Spleen (tissue), 11 donors: ENCODE data around the gene ZAR1L. TPM values are rescaled to one million over a fixed set of nuclear protein-coding genes. Genes with fewer than 3 reads are reported as not detected.

Experiments
- DNase-seq: peaks from one replicate; pipeline ENCODE4 v3.0.0-alpha.2; 2020
- H3K27ac ChIP-seq, 8 donors: fragments of 200-600 bp; sonication (generic) in 7 of 8; 1 replicate in 4 of 8; 2 replicates in 4 of 8; pipeline versions ENCODE4 v1.5.0 to v1.8.0; 2016 to 2021; ENCODE audit warnings: inconsistent platforms in 4 of 8, mild to moderate bottlenecking in 4 of 8, moderate library complexity in 1 of 8
- H3K27me3 ChIP-seq, 7 donors: fragments of 200-600 bp; sonication (generic) in 6 of 7; replicated peaks in 1 of 7; 1 replicate in 4 of 7; 2 replicates in 3 of 7; pipeline versions ENCODE4 v1.5.0 to v1.8.0; 2016 to 2021; ENCODE audit warnings: inconsistent platforms in 3 of 7, mild to moderate bottlenecking in 1 of 7
- H3K36me3 ChIP-seq, 6 donors: fragments of 200-600 bp; sonication (generic) in 5 of 6; 1 replicate in 4 of 6; 2 replicates in 2 of 6; pipeline versions ENCODE4 v1.5.0 to v1.8.0; 2016 to 2021; ENCODE audit warnings: inconsistent platforms in 2 of 6
- H3K4me1 ChIP-seq, 6 donors: fragments of 200-600 bp; sonication (generic) in 5 of 6; 1 replicate in 3 of 6; 2 replicates in 3 of 6; pipeline versions ENCODE4 v1.5.0 to v1.8.0; 2016 to 2021; ENCODE audit warnings: inconsistent platforms in 3 of 6
- H3K4me3 ChIP-seq, 8 donors: fragments of 200-600 bp; sonication (generic) in 7 of 8; 1 replicate in 4 of 8; 2 replicates in 4 of 8; pipeline versions ENCODE4 v1.5.0 to v1.8.0; 2016 to 2021; ENCODE audit warnings: inconsistent platforms in 4 of 8, mild to moderate bottlenecking in 4 of 8, moderate library complexity in 2 of 8
- H3K9me3 ChIP-seq, 8 donors: fragments of 200-600 bp; sonication (generic) in 7 of 8; 1 replicate in 4 of 8; 2 replicates in 4 of 8; pipeline versions ENCODE4 v1.5.0 to v1.8.0; 2016 to 2021; ENCODE audit warnings: inconsistent platforms in 4 of 8
- POLR2A ChIP-seq, 3 donors: fragments of 450-650 bp; IDR thresholded peaks; one replicate each; pipeline ENCODE4 v1.5.1; 2017; ENCODE audit warnings: antibody characterized with exemption in 3 of 3, mild to moderate bottlenecking in 1 of 3
- POLR2AphosphoS5 ChIP-seq, 3 donors: sonication (generic); formaldehyde crosslinking; IDR thresholded peaks; one replicate each; pipeline ENCODE4 v1.5.1; 2017; ENCODE audit warnings: antibody characterized with exemption in 3 of 3
- WGBS, 5 donors: extraction: QIAGEN DNeasy Blood & Tissue Kit in 3 of 5; methylation state at CpG; one replicate each; pipeline versions ENCODE4 v1.1.5 to v1.1.7; 2013 to 2018; 5-methylcytosine and 5-hydroxymethylcytosine counted together
- intact Hi-C: fragments of 100-400 bp; cut with DNase I; formaldehyde crosslinking; loops from one replicate; pipeline ENCODE4 v1.15.0; 2023; ENCODE audit warnings: low total_unique reads
- polyA plus RNA-seq, 3 donors: library from polyadenylated mRNA; stranded (reverse); fragments of 200-250 nt; gene quantifications; one replicate each; pipeline ENCODE4 v1.2.1, GENCODE V29; 2013
- total RNA-seq, 7 donors: library from RNA; depleted of rRNA in 3 of 7; stranded (reverse); fragments of >200 nt in 3 of 7; fragmentation: NEBNext Ultra II Directional in 4 of 7; extraction: Animal tissue kit (Norgen Biotek cat#: 25700) in 4 of 7; gene quantifications; one replicate each; pipeline versions ENCODE4 v1.1.0 to v1.2.1, GENCODE V29; 2016 to 2021
- TF ChIP-seq, protein P1 (sequence below), 11 experiments: fragments of 200-600 bp in 7 of 11; fragments of 450-650 bp in 4 of 11; sonication (generic) in 4 of 11; IDR thresholded peaks in 8 of 11; conservative IDR thresholded peaks in 3 of 11; 1 replicate in 7 of 11; 2 replicates in 4 of 11; pipeline versions ENCODE4 v1.4.0 to v1.8.0; 2016 to 2021; ENCODE audit warnings: antibody characterized with exemption in 11 of 11, inconsistent platforms in 4 of 11, mild to moderate bottlenecking in 1 of 11
- donor health status: healthy with polysubstance abuse.
- donor health status: DM: no; HTN: no; CAD: no; lungs with moderate emphysema.
- donor health status: DM: no; HTN: no; CAD: no.
- donor health status: Bipolar disorder and iron deficiency.
- donor health status: healthy.
- donor health status: DM: no; HTN: no; CAD: no.
- donor health status: DM: yes; HTN: yes; CAD: no.

Gene ZAR1L
- total and polyA plus RNA-seq, 10 donors: 0.09 TPM; not detected in 9

GRCh38 chr13:32297206-32297605 lies 18.0 kb downstream of the ZAR1L start:
- H3K4me3 ChIP-seq: no peak overlapping the region
- H3K36me3 ChIP-seq: peaks cover 0 to 45% (median 4%) of the 10 kb centered on the region in 6 donors
- TF ChIP-seq, protein P1, sequence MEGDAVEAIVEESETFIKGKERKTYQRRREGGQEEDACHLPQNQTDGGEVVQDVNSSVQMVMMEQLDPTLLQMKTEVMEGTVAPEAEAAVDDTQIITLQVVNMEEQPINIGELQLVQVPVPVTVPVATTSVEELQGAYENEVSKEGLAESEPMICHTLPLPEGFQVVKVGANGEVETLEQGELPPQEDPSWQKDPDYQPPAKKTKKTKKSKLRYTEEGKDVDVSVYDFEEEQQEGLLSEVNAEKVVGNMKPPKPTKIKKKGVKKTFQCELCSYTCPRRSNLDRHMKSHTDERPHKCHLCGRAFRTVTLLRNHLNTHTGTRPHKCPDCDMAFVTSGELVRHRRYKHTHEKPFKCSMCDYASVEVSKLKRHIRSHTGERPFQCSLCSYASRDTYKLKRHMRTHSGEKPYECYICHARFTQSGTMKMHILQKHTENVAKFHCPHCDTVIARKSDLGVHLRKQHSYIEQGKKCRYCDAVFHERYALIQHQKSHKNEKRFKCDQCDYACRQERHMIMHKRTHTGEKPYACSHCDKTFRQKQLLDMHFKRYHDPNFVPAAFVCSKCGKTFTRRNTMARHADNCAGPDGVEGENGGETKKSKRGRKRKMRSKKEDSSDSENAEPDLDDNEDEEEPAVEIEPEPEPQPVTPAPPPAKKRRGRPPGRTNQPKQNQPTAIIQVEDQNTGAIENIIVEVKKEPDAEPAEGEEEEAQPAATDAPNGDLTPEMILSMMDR (IDR thresholded peaks at IDR 0.05 in 8 of 11, conservative IDR thresholded peaks at IDR 0.05 in 3 of 11): no peak
- no peak for TF ChIP-seq POLR2A (IDR thresholded peaks at IDR 0.05)
- no peak for TF ChIP-seq POLR2AphosphoS5 (IDR thresholded peaks at IDR 0.05)
- DNase-seq: no peak
- H3K27me3 ChIP-seq: peaks cover 0 to 13% (median 0%) of the 10 kb centered on the region in 7 donors
- H3K4me1 ChIP-seq: no peaks in the 10 kb centered on the region
- WGBS, 5 donors: 22 to 44% (median 31%) methylated on average over 2 of the region's 2 CpGs
- intact Hi-C loops: no loop called here
- H3K9me3 ChIP-seq: no peaks in the 10 kb centered on the region
- H3K27ac ChIP-seq: no peak overlapping the region

- Histone ChIP-seq H3K27ac (no peak overlapping the region), H3K4me1 (no peaks in the 10 kb centered on the region), H3K9me3 (no peaks in the 10 kb centered on the region), H3K4me3 (no peak overlapping the region), H3K36me3 (peaks cover 0 to 42% (median 0%) of the 10 kb centered on the region in 6 donors), H3K27me3 (no peaks in the 10 kb centered on the region)
- WGBS, 5 donors: 68 to 85% (median 80%) methylated on average over 4 of the region's 4 CpGs
- TF ChIP-seq, protein P1 (IDR thresholded peaks at IDR 0.05 in 8 of 11, conservative IDR thresholded peaks at IDR 0.05 in 3 of 11): no peak
- DNase-seq: no peak
- intact Hi-C loops: no loop called here
Observed at GRCh38 chr13:32285633-32285965, 29.6 kb downstream of the ZAR1L start.

- H3K9me3 ChIP-seq: no peaks in the 10 kb centered on the region
- TF ChIP-seq, protein P1 (IDR thresholded peaks at IDR 0.05 in 8 of 11, conservative IDR thresholded peaks at IDR 0.05 in 3 of 11): no peak
- TF ChIP-seq POLR2A (IDR thresholded peaks at IDR 0.05): no peak
- TF ChIP-seq POLR2AphosphoS5 (IDR thresholded peaks at IDR 0.05): no peak
- H3K4me1 ChIP-seq: no peaks in the 10 kb centered on the region
- intact Hi-C loops: no loop called here
- 57 to 74% (median 73%) methylated on average over 6 of the region's 6 CpGs for WGBS, 5 donors
- H3K4me3 ChIP-seq: no peak overlapping the region
- no peak overlapping the region for H3K27ac ChIP-seq
- no peaks in the 10 kb centered on the region for H3K27me3 ChIP-seq
- H3K36me3 ChIP-seq: peaks cover 0 to 42% (median 0%) of the 10 kb centered on the region in 6 donors
- DNase-seq: no peak
Observed at GRCh38 chr13:32284927-32285632, 30.1 kb downstream of the ZAR1L start.

DNA sequence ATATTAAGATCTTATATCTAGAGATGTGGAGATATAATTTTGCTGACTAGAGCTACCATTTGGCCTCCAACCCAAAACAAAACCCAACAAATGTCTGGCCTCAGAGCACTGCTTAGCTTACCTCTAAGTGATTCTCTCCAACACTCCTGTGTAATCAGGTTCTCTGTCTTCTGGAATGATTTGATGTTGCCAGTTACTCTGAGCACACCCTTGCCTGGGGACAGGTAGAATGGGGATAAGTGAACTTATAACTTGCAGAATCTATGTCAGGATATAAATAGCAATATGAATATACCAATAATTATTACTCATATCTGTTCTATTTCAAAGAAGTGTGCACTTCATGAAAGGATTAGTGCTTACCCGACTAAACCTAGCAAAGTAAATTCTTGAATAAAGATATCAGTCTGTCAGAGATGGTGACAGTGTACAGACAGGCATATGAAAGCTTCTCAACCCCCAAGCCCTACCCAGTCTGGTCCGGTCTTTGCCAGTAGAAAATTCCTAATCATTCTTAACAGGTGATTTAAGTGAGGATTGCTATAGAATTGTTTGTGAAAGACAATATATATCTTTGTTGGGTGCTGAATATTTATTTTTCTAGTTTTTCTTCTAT lies 33.0 kb downstream of the ZAR1L start:
- no peaks in the 10 kb centered on the region for H3K4me1 ChIP-seq
- H3K27ac ChIP-seq: no peak overlapping the region
- peaks cover 0 to 61% (median 5%) of the 10 kb centered on the region in 6 donors for H3K36me3 ChIP-seq
- H3K4me3 ChIP-seq: no peak overlapping the region
- no peak for TF ChIP-seq POLR2A (IDR thresholded peaks at IDR 0.05)
- TF ChIP-seq POLR2AphosphoS5 (IDR thresholded peaks at IDR 0.05): no peak
- TF ChIP-seq, protein P1 (IDR thresholded peaks at IDR 0.05 in 8 of 11, conservative IDR thresholded peaks at IDR 0.05 in 3 of 11): no peak
- no peak for DNase-seq
- no peaks in the 10 kb centered on the region for H3K27me3 ChIP-seq
- H3K9me3 ChIP-seq: no peaks in the 10 kb centered on the region
- WGBS, 5 donors: 86 to 99% (median 91%) methylated on average over 2 of the region's 2 CpGs
- intact Hi-C loops: no loop called here
